Activated T-helper 9 cell treated with anti-CD3 and anti-CD28 coated beads, Interleukin-2, amount 50 U/mL, for 16 hours (primary cell): Measurements from ENCODE around the gene HIPK2.

Source experiments
- DNase-seq: peaks from one replicate; pipeline ENCODE4 v3.0.0-alpha.2; 2020; ENCODE audit warnings: low read depth

Gene HIPK2

DNA sequence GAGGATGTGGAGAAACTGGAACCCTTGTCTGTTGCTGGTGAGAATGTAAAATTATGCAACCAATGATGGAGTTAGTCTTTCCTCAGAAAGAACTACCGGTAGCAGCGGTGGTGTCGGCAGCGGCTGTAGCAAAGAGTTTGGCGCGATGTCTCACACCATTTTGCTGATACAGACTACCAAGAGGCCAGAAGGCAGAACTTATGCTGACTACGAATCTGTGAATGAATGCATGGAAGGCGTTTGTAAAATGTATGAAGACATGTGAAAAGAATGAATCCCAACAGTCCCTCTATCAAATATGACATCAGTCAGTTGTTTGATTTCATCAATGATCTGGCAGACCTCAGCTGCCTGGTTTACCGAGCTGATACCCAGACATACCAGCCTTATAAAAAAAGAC is 243.7 kb downstream of the HIPK2 start:
- no peak for DNase-seq

DNA sequence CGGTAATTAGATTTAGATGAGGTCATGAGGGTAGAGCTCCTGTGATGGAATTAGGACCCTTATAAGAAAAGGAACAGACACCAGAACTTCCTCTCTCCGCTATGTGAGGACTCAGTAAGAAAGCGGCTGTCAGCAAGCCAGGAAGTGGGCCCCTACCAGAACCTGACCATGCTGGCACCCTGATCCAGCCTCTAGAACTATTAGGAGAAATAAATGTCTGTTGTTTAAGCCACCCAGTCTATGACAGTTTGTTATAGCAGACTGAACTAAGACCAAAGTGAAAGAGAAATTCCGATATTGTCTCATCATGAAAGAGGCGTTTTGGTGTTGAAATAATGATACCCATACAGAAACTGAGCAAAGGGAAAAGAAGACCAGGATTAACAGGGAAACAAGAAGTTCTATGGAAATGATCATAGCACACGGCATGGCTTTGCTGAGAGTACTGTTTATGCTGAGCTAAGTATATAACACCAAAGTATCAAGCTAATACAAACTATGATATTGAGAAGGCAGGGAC is 245.1 kb downstream of the HIPK2 start:
- no peak for DNase-seq

DNA sequence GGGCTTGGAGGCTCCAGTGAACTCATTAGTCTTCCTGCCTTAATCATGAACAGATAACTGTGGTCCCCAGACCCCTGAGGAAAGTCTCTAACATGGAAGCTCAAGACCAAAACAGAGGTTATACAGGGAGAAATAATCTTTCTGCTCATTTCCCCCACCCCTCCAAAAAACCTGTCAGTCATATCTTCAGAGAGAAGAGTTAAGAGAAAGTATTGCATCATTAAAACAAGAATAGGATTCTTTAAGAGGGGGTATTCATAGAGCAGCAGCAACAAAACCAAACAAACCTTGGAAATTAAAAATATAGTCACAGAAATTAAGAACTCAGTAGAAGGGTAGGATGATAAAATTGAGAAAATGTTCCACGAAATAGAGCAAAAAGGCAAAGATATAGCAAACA is 246.7 kb downstream of the HIPK2 start:
- DNase-seq = no peak

DNA sequence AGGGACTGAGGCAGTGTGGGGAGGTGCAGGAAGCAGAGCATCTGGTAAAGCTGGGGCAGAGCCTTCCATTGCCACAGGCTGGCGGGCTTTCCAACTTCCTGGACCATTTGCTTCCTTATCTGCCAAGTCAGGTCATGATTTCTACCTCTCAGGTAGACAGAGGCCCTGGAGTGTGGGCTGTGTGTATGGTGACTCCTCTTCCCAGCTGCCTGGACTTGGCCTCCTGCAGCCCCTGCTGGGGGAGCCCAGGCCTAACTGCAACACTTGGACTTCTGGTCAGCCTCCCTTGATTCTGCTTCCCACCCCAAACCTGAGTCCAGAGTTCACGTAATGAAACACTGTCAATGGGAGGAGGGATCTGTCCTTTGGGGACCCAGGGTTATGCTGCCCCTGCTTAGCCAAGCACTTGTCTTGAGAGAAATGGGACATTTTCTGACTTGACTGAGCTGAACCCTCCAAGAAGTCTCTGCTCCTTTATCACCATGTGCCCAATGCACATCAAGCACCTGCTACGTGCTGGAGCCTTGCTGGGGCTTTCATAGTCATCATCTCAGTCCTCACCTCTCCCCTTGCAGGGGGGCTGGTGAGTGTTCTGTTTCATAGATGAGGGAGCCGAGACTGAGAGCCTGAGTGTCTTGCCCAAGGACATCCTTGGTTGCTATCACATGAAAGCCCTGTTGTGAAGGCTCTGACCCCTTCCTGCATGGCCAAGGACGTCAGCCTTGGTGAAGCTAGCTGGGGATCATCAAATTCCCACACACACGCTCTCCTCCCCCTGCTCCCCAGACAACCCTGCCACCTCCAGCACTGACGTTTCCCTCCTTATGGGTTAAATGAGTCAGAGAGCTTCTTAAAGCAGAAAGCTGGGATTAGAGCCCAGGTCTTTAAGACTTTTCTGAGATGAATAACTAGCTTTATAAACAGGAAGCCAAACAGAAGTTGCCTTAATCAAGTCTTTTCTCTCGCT is 250.9 kb downstream of the HIPK2 start:
- DNase-seq = no peak

DNA sequence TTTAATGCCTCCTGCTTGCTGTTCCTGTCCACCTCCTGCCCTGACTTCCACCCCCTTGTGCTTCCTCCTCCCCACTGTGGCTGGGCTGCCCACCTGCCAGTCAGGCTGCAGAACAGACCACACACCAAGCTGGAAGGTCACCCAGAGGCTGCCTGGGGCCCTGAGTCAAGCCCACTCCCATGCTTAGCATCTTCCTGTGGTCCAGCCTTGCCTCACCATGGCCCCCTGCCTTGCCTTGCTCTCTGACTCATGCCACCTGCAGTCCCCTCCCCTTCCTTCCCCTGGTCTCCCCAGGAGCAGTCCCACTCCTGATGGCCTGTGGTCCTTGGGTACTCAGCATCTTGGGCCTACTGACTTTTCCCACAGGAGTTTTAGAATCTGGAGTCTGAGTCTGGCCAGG is 252.0 kb downstream of the HIPK2 start:
- no peak for DNase-seq

DNA sequence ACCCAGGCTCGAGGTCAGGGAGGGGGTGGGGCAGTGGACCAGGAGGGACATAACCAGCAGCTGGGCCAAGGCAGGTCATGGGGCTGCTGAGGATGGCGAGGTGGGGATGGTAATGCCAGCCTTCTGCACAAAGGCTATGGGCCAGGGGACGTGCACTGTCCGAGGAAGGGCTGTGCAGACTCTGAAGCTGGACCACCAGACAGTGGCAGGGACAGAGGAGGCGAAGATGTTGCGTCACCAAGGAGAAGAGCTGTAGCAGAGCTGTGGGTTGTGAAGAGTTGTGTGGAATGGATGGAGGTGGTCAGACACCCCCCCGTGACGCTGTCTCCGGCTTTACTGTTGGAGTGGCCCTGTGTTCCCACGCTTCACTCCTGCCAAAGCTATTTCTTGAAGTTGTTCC is 252.6 kb downstream of the HIPK2 start:
- no peak for DNase-seq

DNA sequence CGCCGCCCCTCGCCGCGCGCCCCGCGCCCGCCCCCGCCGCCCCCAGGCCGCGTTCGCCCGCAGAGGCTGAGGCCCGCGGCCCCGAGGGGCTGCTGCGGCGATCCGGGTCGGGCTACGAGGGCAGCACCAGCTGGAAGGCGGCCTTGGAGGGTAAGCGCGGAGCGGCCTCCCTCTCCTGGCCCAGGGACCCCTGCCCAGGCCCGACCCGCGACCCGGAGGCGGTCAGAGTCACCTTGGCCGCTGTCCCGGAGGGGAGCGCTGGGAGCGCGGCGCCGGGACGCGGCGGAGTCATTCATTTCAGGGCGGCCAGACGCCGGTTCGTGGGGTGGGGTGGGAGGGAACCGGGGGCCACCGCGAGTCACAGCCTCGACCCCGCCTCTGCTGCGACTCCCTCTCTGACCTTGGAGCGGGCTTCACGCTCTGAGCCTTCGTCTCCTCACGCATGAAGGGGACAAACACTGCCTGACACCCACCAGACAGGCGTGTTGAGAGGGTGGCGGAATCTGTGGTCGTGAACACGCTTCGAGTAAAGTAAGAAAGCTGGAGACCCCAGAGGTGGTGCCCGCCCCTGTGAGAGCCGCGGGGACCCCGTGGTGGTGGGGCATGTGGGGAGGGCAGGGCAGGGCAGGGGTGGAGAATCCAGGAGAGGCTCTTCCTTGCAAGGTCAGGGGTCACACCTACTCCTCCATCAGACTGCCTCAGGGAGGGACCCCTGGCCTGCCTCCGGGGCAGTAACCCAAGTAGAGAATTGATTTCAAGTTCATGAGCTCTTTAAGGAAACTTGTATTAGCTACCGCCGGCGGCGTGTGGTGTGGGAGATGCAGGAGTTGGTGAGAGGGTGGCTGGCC is 253.6 kb downstream of the HIPK2 start:
- no peak for DNase-seq

DNA sequence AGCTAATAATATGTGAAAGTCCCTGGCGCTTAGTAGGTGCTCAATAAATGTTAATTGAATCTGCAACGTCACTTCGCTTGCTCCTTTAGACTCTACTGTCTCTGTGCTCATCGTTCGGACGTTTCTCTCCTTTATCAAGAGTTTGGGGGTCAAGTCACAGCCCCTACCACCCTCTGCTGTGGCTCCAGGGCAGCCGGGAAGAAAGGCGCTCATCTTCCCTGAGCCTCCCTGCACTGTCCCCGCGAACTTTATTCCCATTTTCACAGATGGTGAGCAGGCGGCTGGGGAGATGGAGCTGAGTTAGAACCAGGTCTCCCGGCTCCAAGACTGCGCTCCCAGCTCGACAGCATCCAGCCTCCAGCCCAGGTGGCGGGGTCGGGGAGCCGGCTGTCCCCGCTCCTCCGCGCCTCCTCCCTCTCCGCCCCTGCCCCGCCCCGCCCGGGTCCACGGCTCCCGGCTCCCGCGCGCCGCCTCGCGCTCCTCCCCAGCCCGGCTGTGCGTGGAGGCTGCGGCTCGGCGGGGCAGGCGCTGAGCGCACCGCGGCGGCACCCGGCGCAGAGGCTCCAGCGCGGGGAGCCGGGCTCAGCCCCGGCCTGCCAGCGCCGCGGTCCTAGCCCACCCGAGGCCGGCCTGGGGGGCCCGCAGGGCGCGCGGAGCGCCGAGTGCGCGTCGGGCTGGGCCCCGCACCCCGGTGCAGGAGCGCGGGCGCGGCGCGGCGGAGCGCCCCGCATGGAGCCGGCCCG is 254.4 kb downstream of the HIPK2 start, which contains the start of gene CLEC2L:
TSS of gene CLEC2L (plus strand) at position 487 of the 743 bp plus-strand sequence. CDS start at position 730, 243 bp downstream.
- DNase-seq = no peak

DNA sequence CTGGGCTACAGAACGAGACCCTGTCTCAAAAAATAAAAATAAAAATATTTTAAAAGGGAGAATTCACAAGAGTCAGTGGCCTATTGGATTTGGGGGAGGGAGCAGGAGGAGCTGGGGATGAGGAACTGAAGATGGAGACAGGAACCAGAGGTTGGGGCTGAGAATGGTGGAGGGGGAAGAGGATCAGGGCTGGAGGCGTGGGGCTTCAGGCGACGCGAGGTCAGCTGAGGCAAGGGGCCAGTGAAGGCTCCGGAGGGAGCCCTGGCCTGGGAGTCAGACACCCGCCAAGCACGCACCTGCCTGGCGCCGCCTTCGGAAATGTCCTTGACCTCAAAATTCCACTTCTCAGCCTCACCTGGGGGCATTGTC is 255.0 kb downstream of the HIPK2 start:
- no peak for DNase-seq

DNA sequence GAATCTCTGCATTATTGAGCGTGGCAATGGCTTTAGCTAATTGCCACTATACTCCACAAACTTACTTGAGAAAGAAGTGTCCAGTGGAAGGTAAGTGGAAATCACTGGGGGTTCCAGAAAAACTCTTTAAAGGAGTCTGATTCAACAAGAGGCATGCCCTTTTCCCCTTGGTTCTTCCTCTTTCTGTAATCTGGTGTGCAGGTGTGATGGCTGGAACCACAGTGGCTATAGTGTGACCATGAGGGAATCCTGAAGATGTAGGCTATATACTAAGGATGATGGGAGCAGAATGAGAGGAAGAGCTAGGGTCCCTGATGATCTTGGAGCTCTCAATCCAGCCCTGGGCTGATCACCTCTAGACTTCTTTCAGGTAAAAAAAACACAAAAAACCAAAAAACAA is 256.4 kb downstream of the HIPK2 start:
- DNase-seq = no peak

DNA sequence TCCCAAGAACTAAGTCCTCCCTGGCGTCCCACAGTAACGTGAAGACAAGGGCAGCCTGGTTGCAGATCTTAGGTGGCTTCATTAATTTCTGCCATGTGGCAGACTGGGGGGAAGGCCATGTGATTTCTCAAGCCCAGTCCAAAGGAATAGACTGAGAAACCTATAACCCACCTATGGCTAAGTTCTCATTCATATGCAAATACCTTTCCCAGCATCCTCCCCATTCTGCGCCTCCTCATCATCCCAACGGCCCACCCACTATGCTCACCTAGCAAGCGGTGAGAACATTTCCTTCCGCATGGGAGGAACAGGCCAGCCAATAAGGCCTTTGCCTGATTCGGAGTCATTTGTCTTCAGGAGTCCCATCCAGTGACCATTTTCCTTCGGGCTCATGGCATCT is 262.5 kb downstream of the HIPK2 start:
- no peak for DNase-seq
